SU-DHL-6 (cell line): ENCODE results near the gene TMEM151A.

Source experiments
- CTCF ChIP-seq: fragments of 200-600 bp; sonication (generic); IDR thresholded peaks from one replicate; pipeline ENCODE4 v1.5.1; 2017; ENCODE audit warnings: antibody characterized with exemption, mild to moderate bottlenecking, low read length, moderate library complexity; ENCODE audit not compliant: insufficient read depth, poor library complexity, severe bottlenecking
- EZH2phosphoT487 ChIP-seq: fragments of 200-600 bp; sonication (generic), shearing (Covaris generic); conservative IDR thresholded peaks from 2 replicates; pipeline ENCODE4 v1.6.1; 2018; ENCODE audit warnings: mild to moderate bottlenecking, antibody characterized with exemption, low read length, moderate library complexity, mixed read lengths

GRCh38 chr11:66314186-66314501 is 22.4 kb downstream of the TMEM151A start:
- TF ChIP-seq CTCF (no peak), EZH2phosphoT487 (no peak)
